NCI-H1092 (cell line): ENCODE results near the gene OR2V2.
"Not testable (repeated sequence)": the region's sequence is repeated elsewhere in the genome, so short reads cannot be mapped to it uniquely, and the experiment has no call there.

Experiments used
- DNase-seq: peaks from one replicate; lab custom pipeline; 2025; lab: John Stamatoyannopoulos, UW

The OR2V2 gene, protein sequence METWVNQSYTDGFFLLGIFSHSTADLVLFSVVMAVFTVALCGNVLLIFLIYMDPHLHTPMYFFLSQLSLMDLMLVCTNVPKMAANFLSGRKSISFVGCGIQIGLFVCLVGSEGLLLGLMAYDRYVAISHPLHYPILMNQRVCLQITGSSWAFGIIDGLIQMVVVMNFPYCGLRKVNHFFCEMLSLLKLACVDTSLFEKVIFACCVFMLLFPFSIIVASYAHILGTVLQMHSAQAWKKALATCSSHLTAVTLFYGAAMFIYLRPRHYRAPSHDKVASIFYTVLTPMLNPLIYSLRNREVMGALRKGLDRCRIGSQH

DNA sequence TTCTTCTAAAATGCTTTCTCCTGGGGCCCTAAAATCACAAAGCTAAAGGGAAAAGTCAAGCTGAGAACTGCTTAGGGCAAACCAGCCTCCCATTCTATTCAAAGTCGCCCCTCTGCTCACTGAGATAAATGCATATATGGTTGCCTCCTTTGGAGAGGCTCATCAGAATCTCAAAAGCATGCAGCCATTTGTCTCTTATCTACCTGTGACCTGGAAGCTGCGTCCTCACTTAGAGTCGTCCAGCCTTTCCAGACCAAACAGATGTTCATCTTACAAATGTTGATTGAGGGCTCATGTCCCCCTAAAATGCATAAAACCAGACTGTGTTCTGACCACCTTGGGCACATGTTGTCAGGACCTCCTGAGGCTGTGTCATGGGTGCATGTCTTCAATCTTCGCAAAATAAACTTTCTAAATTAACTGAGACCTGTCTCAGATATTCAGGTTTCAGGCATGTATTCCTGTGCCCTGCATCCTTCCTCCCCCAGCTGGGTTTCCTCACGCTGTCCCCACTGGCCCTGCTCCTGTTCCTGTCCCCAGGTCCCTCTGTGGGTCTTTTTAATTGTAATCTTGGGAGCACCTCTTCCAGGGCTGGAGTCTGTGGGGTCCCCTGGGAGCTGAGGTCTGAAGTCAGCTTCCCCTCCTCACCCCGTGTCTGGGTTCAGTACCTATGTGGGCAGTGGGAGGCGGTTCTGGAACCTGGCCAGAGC lies at the start of gene OR2V2:
TSS of gene OR2V2 (plus strand) at position 660 of the 710 bp plus-strand sequence. CDS start 7,357 bp downstream, outside the sequence.
- not testable (repeated sequence) for DNase-seq

DNA sequence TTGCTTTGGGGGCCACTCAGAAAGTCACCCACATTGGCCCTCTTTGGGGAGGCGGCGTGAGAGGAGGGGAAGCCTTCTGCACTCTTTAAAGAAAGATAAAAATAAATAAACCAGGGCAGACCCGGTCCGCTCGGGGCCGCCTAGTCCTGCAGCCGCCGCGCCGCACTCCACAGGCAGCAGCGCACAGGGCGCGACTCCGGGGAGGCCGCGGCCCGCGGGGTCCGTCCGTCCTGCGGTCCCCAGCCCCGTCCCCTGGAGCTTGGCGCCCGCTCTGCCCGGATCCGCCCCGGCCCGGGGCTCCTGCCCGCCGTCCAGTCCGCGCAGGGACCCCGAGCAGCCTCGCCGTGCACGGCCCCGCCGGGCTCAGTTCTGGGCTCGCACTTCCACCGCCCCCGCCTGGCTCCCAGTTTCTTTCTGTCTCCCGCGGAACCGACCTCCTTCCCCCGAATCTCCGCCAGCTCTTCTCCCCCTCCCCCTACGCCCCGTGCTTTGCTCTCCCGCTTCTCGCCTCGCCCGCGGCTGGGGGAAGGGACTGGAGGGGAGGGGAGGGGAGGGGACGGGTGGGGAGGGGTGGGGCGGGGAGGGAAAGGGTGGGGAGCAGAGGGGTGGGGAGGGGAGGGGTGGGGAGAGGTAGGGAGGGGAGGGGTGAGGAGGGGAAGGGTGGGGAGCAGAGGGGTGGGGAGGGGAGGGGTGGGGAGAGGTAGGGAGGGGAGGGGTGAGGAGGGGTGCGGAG lies 49.5 kb upstream of the OR2V2 start:
- not testable (repeated sequence) for DNase-seq

DNA sequence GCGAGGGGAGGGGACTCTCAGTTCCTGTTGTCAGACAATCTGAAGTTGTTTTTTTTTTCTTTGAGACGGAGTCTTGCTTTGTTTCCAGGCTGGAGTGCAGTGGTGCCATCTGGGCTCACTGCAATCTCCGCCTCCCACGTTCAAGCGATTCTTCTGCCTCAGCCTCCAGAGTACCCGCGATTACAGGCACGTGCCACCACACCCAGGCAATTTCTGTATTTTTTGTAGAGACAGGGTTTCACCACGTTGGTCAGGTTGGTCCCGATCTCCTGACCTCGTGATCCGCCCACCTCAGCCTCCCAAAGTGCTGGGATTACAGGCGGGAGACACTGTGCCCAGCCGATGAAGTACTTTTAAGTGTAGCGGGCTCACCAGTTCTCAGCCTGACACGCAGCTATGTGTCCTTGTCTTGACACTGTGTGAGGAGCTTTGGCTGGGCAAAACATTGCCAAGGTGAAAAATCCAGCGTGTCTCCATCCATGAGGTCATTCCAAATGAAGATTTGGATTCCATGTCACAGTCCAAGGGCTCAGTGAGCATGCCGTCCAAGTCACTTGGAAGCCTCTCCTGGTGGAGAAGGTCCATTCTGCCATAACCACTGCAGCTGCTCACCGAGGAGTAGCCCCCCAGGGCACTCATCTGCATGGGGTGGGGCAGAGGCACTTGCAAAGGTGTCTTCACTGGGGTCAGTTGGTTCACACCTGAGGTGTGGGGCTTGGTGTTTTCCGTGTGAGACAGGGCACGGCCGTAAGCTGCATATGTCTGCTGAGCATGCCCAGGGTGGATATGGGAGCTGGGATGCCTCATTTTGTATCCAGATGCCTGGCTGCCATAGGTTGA lies 48.4 kb upstream of the OR2V2 start:
- no peak for DNase-seq

DNA sequence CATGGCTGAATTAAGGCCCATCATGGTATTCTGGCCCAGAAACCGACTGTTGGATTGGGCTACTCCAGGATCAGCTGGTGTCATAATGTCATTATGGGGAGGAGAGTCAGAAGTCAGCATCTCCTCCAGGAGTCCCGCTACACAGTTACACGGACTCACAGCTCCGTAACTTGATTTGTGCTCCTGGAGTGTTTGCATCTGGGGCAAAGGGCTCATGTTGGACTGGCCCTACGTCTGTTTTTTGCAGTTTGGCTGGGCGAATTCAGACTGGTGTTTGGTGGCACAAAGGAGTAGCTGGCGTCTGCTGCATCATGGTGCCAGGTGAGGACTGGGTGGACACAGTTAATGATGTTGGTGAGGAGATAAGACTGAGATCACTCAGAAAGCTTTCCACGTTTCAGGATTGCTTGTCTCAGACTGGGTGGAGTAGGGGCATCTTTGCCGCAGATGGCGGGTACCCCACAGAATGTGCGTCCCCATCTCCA lies 47.7 kb upstream of the OR2V2 start:
- DNase-seq, result no peak

DNA sequence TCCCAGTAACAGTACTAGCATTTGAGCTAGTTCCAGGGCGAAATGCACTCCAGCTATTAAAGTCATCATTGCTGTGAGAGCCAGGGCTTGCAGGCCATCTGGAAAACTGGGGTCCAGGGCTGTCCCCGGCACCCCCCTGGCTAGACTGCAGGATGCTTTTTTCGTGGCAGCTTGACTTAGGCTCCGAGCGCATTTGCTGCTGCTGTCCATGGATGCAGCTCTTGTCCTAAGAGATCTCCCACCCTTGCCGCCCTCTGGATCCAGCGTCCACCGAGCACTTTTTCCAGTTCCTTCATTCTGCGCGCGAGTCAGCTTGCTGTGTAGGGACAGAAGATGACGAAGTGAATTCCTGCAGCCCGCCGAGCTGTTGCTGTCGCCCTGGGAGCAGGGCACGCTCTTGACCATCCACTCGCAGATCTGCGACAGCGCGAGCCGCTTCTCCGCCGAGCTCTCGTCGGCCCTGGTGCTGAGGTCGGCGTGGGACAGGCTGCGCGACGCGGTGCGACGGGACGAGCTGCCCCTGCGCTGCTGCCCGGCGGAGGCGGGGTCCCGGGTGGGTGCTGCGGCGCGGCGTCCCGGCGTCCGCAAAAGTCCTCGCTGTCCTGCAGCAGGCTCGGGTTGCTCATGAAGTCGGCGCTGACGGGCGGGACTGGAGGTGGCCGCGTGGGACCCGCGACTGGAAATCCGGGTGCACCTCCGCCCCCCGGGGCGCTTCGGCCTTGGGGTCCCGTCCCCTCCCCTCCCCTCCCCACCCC lies 47.1 kb upstream of the OR2V2 start:
- no peak for DNase-seq

DNA sequence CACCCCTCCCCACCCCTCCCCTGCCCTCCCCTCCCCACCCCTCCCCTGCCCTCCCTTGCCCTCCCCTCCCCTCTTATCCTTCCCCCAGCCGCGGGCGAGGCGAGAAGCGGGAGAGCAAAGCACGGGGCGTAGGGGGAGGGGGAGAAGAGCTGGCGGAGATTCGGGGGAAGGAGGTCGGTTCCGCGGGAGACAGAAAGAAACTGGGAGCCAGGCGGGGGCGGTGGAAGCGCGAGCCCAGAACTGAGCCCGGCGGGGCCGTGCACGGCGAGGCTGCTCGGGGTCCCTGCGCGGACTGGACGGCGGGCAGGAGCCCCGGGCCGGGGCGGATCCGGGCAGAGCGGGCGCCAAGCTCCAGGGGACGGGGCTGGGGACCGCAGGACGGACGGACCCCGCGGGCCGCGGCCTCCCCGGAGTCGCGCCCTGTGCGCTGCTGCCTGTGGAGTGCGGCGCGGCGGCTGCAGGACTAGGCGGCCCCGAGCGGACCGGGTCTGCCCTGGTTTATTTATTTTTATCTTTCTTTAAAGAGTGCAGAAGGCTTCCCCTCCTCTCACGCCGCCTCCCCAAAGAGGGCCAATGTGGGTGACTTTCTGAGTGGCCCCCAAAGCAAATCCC lies 46.2 kb upstream of the OR2V2 start:
- DNase-seq, result not testable (repeated sequence)

DNA sequence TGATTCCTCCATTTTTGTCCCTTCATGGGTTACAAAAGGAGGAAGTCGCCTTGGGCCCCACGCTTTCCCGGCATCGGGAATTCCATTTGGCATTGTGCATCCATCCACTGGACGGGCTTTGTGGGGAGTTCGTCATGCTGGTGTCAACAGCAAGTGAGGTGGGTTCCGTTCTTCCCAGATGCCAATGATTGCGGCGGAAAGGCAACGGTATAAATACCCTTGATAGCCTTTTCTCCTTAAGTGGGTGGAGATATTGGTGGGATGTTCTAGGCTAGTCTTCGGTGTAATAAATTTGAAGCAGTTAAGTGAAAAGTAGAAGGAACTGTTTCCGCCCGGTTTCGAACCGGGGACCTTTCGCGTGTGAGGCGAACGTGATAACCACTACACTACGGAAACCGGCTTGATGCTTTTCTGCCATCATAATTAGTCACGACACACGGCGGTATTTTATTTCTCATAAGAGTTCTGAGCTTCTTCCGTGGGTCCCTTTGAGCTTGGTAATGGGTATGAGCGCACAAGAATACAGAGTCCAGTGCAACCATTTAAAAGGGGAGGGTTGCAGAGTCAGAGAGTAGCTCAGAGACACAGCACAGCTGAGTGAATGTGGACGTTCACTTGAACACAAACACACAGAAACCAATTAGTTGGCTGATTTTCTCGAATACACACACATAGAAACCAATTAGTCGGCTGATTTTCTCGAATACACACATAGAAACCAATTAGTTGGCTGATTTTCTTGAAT lies 45.3 kb upstream of the OR2V2 start:
- DNase-seq, result not testable (repeated sequence)

DNA sequence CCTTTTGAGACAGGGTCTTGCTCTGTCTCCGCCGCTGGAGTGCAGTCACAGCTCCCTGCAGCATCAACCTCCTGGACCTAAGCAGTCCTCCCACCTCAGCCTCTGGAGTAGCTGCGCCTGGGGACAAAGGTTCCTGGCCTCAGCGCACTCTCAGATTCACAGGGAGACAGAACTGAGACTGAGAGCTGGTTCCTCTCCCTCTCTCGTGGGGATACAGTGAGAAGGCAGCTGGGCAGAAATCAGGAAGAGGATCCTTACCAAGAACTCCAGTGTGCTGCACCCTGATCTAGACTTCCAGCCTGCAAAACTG lies 43.2 kb upstream of the OR2V2 start:
- DNase-seq, result not testable (repeated sequence)

DNA sequence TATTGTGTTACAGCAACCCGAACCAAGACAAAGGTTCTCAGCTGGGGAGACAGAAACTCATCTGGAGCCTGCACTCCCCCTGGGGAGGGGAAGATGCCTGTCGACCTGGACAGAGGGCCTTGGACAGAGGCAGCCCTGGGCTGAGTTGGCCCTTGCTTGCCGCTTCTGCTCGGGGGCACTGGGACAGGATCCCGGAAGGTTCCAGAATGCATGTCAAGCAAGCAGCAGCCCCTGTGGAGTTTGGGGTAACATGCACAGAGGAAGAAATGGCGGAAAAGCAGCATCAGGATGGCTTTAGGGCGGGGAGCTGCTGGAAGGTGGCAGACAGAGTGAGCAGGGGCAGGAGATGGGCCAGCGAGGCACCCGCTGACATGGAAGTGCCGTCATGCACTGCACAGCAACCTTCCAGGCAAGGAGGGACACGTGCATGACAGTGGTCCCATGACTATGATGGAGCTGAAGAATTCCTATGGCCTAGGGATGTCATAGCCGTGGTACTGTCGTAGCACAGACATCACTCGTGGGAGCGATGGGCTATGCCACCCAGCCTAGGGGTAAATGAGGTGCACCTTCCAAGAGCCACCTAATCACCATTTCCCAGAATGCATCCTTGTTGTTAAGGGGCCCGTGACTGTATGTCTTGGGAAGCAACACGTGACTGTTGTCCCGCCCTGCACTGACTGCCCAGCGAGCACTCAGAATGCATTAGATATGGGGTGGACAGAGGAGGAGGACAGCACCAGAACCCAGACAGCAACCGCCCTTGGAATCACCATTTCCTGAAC lies 42.6 kb upstream of the OR2V2 start:
- not testable (repeated sequence) for DNase-seq

DNA sequence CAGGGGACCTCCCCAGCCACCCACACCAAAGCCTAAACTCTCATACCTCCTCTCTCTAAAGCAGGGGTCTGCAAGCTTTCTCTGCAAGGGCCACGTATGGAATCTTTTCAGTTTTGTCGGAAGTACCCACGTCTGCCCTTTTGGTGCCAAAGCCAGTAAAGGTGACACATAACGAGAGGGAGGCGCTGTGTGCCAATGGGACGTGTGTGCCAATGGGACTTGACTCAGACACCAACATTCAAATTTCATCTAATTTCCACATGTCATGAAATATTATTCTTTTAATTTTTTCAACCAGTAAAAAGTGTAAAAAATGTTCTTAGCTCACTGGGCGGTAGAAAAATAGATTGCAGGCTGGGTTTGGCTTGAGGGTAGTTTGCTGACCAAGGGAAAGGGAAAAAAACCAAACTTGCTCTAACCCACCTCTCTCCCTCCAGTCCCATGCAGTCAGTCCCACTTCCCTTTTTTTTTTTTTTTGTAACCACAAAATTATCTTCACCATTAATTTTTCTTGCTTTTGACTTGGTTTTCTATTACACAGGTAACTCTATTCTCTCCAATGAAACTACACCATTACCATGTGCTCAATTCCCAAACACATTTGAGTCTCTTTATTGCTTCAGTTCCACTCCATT lies 41.9 kb upstream of the OR2V2 start:
- DNase-seq, result no peak

DNA sequence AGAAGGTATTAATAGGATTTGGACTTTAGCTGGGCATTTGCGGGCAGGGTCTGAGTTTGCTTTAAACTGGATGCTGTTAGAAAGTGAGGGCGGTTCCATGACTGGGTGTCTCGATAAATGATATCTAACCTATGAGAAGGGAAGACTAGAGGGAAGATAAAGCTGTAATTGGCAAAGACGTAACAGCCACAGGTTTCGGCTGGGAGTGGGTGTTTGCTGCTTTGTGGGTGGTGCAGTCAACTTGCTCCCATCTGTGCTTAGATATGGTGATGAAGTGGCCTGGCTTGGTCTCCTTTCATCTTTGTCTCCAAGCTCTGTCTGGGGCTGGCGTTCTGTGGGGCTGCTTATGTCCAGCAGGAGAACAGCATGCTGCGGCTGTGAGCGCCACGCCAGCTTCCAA lies 39.7 kb upstream of the OR2V2 start:
- DNase-seq, result no peak

DNA sequence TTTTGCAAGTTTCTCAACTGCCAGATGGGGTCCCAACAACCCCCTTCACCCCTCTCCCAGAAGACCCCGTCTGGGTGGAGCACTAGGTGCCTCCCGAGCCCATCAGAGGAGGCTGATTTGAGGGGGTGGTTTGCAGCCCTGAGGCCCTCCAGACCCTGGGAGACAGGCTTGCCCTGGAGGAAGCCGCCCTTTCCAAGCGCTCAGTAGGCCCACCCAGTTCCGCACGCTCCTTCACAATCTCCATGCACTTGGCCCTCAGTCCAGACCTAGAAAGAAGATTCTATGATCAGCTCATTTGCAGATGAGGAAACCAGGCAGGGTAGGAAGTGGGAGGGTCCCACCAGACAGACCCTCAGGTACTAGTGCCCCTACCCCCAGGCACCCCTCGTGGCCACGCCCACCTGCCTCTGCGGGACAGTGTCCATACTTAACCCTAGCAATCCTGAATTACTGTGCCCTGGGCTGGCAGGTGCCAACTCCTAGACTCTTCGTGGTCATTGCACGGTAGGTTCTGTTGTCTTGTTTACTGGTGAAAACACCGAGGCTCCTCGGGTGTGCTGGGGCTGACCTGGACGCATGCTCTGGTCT lies 38.7 kb upstream of the OR2V2 start:
- no peak for DNase-seq

DNA sequence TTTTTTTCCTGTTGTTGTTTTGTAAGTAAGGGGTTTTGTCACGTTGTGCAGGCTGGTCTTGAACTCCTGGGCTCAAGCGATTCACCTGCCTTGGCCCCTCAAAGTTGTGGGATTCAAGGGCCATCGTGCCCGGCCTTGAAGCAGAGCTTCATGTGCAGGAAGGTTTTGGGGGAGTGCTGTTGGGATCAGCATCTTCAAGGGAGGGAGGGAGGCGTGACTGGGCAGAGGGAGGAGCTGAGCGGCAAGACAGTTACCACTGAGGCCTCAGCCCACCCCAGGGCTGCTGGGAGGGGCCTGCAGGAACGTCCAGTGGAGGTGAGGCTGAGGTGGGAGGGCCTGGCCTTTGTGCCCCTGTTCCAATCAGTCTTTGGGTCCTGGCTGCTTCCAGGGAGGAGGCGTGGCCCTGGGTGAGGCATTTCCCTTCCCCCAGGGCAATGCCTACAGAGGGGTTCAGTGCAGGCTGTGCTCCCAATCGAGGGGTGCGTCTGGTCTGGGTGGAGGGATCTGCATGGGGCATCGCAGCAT lies 37.8 kb upstream of the OR2V2 start:
- no peak for DNase-seq

DNA sequence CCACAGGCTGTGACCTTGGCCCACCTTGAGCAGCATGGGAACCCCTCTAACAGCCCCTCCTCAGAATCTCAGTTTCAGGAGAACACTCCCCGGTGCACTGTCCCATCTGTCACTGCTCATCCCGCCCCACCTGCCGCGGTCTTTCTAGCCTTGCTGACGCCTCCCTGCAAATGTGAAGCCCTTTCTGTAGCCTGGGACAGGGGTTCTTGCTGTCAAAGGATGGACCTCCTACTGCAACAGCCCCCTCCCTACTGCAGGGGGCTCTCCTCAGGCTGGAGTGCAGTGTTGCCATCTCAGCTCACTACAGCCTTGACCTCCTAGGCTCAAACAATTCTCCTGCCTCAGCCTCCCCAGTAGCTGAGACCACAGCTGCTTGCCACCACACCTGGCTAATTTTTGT lies 36.4 kb upstream of the OR2V2 start:
- no peak for DNase-seq

DNA sequence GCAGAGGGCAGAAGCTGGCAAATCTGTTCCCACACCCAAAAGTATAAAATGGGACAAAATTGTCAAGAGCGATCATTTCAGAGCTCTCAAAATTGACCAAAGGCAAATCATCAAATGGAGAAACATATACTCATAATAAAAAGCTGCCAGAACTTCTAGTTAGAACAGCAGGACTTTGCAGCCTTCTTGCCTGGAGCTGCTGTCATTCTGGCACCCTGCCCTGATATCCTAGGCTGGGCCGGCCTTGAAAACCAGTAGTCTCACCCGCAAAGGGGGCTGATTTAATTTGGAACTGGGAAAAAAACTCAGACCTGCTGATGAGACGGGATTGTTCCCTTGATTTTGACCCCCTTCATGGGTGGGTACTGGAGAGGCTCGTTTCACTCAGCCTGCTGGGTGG lies 34.9 kb upstream of the OR2V2 start:
- DNase-seq, result no peak

DNA sequence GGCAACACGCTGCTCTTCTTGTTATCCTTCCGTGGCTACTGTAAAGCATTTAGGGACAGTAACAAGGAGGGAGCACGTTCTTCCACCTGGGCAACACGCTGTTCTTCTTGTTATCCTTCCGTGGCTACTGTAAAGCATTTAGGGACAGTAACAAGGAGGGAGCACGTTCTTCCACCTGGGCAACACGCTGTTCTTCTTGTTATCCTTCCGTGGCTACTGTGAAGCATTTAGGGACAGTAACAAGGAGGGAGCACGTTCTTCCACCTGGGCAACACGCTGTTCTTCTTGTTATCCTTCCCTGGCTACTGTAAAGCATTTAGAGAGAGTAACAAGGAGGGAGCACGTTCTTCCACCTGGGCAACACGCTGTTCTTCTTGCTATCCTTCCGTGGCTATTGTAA lies 33.8 kb upstream of the OR2V2 start:
- not testable (repeated sequence) for DNase-seq

DNA sequence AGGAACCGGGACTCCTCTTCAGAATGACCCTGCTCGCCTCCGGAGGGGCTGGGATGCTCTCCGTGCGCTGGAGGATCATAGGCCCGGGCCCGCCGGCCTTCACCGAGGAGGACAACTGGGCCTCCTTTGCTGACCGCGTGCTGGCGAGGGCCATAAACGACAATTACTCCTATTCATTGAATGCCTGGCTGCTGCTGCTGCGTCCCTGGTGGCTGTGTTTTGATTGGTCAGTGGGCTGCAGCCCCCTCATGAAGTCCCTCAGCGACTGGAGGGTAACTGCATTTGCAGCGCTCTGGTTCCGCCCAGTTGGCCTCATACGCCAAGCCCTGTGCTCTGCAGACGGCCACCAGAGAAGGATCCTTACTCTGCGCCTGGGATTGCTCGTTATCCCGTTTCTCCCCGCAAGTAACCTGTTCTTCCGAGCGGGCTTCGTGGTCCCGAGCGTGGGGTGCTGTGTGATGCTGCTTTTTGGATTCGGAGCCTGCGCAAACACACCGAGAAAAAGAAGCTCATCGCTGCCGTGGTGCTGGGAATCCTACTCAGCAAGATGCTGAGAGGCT lies 33.0 kb upstream of the OR2V2 start:
- no peak for DNase-seq
